Renal pelvis (tissue), 12 donors: Measurements from ENCODE around the gene RPN1. TPM values are rescaled to one million over a fixed set of nuclear protein-coding genes. Genes with fewer than 3 reads are reported as not detected.
"Not testable (repeated sequence)": the region's sequence is repeated elsewhere in the genome, so short reads cannot be mapped to it uniquely, and the experiment has no call there.

Experiments used
- DNase-seq: peaks from one replicate; pipeline ENCODE4 v3.0.0-alpha.2; 2013
- long read RNA-seq, 16 experiments: transcript quantifications; one replicate each; lab custom pipeline, GENCODE V29; 2026
- polyA plus RNA-seq, 3 donors: library from polyadenylated mRNA; unstranded; fragments of 120-200 nt; gene quantifications; one replicate each; pipeline ENCODE4 v1.2.1, GENCODE V29; 2013; ENCODE audit not compliant: insufficient read length in 3 of 3

RPN1 gene
- 100 to 1,000 TPM; 208 to 217 (median 215) TPM for polyA plus RNA-seq
- long read RNA-seq, donor 1, transcript RPN1-201 (10 exons, 2,314 nt), result major isoform, 71 of 105 reads
- long read RNA-seq, donor 1, partial matches to known transcripts, result 33 of 105 reads
- long read RNA-seq, donor 1, other reads (novel, unspliced or antisense), result 0 of 105 reads
- long read RNA-seq, donor 2, transcript RPN1-201 (10 exons, 2,314 nt), result major isoform, 74 of 111 reads
- long read RNA-seq, donor 2, partial matches to known transcripts, result 36 of 111 reads
- long read RNA-seq, donor 2, other reads (novel, unspliced or antisense), result 0 of 111 reads
- long read RNA-seq, donor 3, transcript RPN1-201 (10 exons, 2,314 nt), result major isoform, 68 of 103 reads
- long read RNA-seq, donor 3, partial matches to known transcripts, result 34 of 103 reads
- long read RNA-seq, donor 3, other reads (novel, unspliced or antisense), result 0 of 103 reads
- long read RNA-seq, donor 4, transcript RPN1-201 (10 exons, 2,314 nt), result major isoform, 48 of 73 reads
- long read RNA-seq, donor 4, partial matches to known transcripts, result 24 of 73 reads
- long read RNA-seq, donor 4, other reads (novel, unspliced or antisense), result 0 of 73 reads
- long read RNA-seq, donor 5, transcript RPN1-201 (10 exons, 2,314 nt), result major isoform, 33 of 53 reads
- long read RNA-seq, donor 5, partial matches to known transcripts, result 20 of 53 reads
- long read RNA-seq, donor 5, other reads (novel, unspliced or antisense), result 0 of 53 reads
- long read RNA-seq, donor 6, transcript RPN1-201 (10 exons, 2,314 nt), result major isoform, 42 of 61 reads
- long read RNA-seq, donor 6, partial matches to known transcripts, result 19 of 61 reads
- long read RNA-seq, donor 6, other reads (novel, unspliced or antisense), result 0 of 61 reads
- long read RNA-seq, donor 7, transcript RPN1-201 (10 exons, 2,314 nt), result major isoform, 94 of 135 reads
- long read RNA-seq, donor 7, partial matches to known transcripts, result 39 of 135 reads
- long read RNA-seq, donor 7, other reads (novel, unspliced or antisense), result 0 of 135 reads
- long read RNA-seq, donor 8, transcript RPN1-201 (10 exons, 2,314 nt), result major isoform, 22 of 36 reads
- long read RNA-seq, donor 8, partial matches to known transcripts, result 12 of 36 reads
- long read RNA-seq, donor 8, other reads (novel, unspliced or antisense), result 0 of 36 reads
- long read RNA-seq, donor 9, transcript RPN1-201 (10 exons, 2,314 nt), result major isoform, 76 of 151 reads
- long read RNA-seq, donor 9, partial matches to known transcripts, result 75 of 151 reads
- long read RNA-seq, donor 9, other reads (novel, unspliced or antisense), result 0 of 151 reads
- long read RNA-seq, donor 10, transcript RPN1-201 (10 exons, 2,314 nt), result major isoform, 38 of 143 reads
- long read RNA-seq, donor 10, partial matches to known transcripts, result 104 of 143 reads
- long read RNA-seq, donor 10, other reads (novel, unspliced or antisense), result 0 of 143 reads
- long read RNA-seq, donor 11, transcript RPN1-201 (10 exons, 2,314 nt), result major isoform, 50 of 103 reads
- long read RNA-seq, donor 11, partial matches to known transcripts, result 52 of 103 reads
- long read RNA-seq, donor 11, other reads (novel, unspliced or antisense), result 0 of 103 reads
- long read RNA-seq, donor 12, transcript RPN1-201 (10 exons, 2,314 nt), result major isoform, 80 of 116 reads
- long read RNA-seq, donor 12, partial matches to known transcripts, result 35 of 116 reads
- long read RNA-seq, donor 12, other reads (novel, unspliced or antisense), result 0 of 116 reads
- long read RNA-seq, donor 13, transcript RPN1-201 (10 exons, 2,314 nt), result major isoform, 31 of 87 reads
- long read RNA-seq, donor 13, partial matches to known transcripts, result 55 of 87 reads
- long read RNA-seq, donor 13, other reads (novel, unspliced or antisense), result 0 of 87 reads
- long read RNA-seq, donor 14, result 0 reads
- long read RNA-seq, donor 15, transcript RPN1-201 (10 exons, 2,314 nt), result major isoform, 85 of 99 reads
- long read RNA-seq, donor 15, partial matches to known transcripts, result 13 of 99 reads
- long read RNA-seq, donor 15, other reads (novel, unspliced or antisense), result 0 of 99 reads
- long read RNA-seq, donor 16, transcript RPN1-201 (10 exons, 2,314 nt), result major isoform, 82 of 147 reads
- long read RNA-seq, donor 16, partial matches to known transcripts, result 63 of 147 reads
- long read RNA-seq, donor 16, other reads (novel, unspliced or antisense), result 0 of 147 reads

- peak; percentile 96 for DNase-seq
Measured at GRCh38 chr3:128650096-128651050, at the start of gene RPN1. Gene RPN1 (minus strand): TSS chr3:128650818. CDS start chr3:128650800, 18 bp downstream.

- peak; percentile 29 for DNase-seq
Measured at GRCh38 chr3:128698211-128699047, 47.8 kb upstream of the RPN1 start.

DNA sequence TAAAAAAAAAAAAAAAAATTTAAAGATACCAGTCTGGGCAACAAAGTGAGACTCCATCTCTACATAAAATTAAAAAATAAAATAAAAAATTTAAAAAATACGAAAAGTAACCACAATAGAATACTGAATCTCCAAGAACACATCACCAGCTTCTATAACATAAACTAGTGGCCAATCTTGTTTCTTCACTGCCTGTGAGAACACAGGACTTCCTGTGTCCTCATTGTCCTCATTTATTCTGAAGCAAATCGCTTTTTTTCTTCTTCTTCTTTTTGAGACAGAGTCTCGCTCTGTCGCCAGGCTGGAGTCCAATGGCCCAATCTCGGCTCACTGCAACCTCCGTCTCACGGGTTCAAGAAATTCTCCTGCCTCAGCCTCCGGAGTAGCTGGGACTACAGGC, 46.7 kb upstream of the RPN1 start:
- no peak for DNase-seq

DNA sequence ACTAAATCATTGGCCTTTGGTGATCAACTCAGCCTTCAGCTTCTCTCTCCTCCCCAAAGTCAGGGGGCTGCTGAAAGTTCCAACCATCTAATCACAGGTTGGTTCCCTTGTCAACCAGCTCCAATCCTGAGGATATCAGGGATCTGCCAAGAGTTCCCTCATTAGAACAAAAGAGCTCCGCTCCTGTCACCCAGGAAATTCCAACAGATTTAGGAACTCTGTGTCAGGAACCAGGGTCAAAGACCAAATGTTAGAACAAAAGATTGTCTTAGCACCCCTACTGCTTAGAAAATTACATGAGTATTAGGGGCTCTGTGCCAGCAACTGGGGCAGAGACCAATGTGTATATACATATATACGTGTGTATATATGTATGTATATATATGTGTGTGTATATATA, 43.1 kb upstream of the RPN1 start:
- no peak for DNase-seq

DNA sequence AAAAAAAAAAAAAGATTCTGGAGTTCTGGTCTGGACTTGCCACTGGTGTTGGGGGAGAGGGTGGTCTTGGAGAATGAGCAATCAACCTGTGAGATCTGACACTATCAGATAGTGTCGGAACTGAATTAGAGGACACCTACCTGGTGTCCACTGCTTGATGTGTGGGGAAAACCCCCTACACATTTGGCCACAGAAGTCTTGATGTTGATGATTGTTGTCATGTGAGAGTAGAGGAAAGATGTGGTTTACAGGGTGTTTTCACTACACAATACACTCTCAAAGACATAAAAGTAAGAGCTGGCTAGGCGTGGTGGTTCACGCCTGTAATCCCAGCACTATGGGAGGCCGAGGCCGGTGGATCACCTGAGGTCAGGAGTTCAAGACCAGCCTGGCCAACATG, 38.4 kb upstream of the RPN1 start:
- DNase-seq, result no peak

GRCh38 chr3:128686465-128686864, 35.8 kb upstream of the RPN1 start:
- DNase-seq, result no peak

GRCh38 chr3:128684986-128685726, 34.5 kb upstream of the RPN1 start:
- no peak for DNase-seq

DNA sequence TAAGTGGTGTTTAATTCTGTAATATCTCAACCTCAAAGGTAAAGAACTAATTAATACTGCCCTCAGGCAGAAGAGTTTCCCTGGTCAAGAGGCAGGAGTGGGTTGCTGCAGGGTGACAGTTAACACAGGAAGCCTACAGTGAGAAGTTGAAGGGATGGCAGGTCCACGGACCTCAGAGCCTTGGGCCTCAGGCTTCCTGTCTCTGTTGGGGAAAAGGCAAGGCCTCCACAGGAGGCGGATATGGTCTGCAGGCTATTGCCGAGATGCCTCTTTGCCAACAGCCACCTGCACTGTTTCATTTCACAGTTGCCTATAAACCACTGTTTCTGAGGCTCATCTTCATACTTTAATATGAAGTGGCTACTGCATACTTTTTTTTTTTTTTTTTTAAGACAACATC, 33.3 kb upstream of the RPN1 start:
- DNase-seq, result no peak

DNA sequence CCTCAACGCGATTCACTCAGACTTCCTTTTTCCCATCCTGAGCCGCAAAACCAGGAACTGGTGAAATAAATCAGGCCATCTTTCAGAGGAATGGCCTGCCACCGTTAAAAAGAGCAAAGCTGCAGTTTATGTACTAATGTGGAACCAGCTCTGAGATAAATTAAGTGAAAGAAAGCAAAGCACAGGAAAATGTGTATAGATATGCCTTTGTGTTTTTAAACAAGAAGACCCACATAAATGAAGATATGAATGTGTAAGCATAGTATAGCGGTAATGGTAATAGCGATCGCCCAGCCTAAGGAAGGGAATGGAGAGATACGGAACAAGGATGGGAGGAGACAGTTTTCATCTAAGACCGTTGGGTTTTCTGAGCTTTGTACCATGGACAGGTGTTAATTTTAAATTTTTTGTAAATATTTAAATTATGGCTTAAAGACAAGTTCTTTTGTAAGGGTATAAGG, 30.8 kb upstream of the RPN1 start:
- DNase-seq, result no peak

- DNase-seq, result peak; percentile 97
Measured at GRCh38 chr3:128680603-128681368, 30.2 kb upstream of the RPN1 start.

GRCh38 chr3:128679338-128679737, 28.7 kb upstream of the RPN1 start:
- no peak for DNase-seq

- DNase-seq, result not testable (repeated sequence)
Measured at GRCh38 chr3:128675802-128676201, 25.2 kb upstream of the RPN1 start.

DNA sequence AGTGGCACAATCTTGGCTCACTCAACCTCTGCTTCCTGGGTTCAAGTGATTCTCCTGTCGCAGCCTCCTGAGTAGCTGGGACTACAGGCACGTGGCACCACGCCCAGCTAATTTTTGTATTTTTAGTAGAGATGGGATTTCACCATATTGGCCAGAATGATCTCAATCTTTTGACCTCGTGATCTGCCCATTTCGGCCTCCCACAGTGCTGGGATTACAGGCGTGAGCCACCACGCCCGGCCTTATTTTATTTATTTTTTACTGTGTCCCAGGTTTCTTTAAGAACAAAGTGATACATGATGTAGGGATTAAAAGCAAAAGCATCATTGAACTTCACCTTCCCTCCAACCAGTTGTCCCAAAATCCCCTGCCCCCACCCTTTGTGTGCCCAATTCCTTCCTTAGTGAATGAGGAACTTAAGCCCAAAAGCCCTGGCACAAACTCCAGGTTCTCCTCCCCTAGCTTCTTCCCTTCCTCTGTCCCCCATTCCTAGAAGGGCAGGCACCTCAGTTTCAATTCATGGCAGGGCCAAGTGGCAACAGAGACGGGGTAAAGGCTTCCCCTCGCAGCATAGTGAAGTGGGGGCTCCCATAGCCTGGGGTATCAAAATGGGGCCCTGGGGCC, 23.7 kb upstream of the RPN1 start:
- no peak for DNase-seq

DNA sequence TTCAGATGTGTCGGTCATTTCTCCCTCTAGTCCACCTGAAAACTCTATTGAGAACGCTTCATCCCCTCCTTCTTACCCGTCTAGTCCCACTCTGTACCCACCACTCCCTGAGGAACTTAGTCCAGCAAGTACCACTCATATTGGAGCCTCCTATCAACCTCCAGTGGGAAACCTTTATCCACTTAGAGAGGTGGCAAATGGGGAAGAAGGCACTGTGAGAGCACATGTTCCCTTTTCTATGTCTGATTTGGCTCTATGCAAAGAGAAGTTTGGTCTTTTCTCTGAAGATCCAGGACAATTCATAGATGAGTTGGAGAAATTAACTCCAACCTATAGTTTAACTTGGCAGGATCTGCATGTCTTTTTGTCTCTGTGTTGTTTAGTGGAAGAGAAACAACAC, 17.0 kb upstream of the RPN1 start:
- no peak for DNase-seq

- no peak for DNase-seq
Measured at GRCh38 chr3:128665362-128666021, 14.9 kb upstream of the RPN1 start.
